Fibroblast of skin of abdomen (primary cell): ENCODE measurements around the gene ECT2L.

Source experiments
- DNase-seq: peaks from one replicate; pipeline ENCODE4 v3.0.0-alpha.2; 2013

ECT2L gene

GRCh38 chr6:138803861-138804260 is 8.0 kb downstream of the ECT2L start:
- DNase-seq, result peak; percentile 51

GRCh38 chr6:138805016-138805765 is 9.3 kb downstream of the ECT2L start:
- peak; percentile 84 for DNase-seq

DNA sequence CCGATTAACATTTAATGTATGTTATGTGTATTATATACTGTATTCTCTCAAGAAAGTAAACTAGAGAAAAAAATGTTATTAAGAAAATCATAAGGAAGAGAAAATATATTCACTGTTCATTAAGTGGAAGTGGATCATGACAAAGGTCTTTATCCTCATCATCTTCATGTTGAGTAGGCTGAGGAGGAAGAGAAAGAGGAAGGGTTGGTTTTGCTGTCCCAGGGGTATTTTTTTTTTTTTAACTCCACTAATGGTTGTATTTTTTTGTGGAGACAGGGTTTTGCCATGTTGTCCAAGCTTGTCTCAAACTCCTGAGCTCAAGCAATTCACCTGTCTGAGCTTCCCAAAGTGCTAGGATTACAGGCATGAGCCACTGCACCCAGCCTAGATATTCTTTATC is 11.0 kb downstream of the ECT2L start:
- DNase-seq, result no peak

DNA sequence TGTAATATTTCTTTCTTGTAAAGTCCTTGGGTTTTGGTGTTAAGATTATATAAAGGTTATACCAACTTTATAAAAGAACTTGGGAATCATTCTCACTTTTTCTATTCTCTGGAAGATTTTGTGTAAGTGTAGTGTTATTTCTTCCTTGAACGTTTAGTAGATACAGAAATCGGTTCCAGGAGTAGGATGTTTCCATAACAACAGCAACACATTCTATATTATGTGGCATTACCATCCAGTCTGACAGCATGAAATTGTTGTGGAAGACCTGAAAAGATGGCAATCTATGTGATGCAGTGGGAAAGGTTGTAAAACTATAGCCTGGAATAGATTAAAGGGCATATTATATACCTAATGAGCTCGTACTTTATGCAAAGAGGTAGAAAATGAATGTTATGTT is 13.8 kb downstream of the ECT2L start:
- no peak for DNase-seq

- no peak for DNase-seq
Measured at GRCh38 chr6:138811866-138812265, 16.0 kb downstream of the ECT2L start.

GRCh38 chr6:138814179-138814834 is 18.4 kb downstream of the ECT2L start:
- DNase-seq, result no peak

DNA sequence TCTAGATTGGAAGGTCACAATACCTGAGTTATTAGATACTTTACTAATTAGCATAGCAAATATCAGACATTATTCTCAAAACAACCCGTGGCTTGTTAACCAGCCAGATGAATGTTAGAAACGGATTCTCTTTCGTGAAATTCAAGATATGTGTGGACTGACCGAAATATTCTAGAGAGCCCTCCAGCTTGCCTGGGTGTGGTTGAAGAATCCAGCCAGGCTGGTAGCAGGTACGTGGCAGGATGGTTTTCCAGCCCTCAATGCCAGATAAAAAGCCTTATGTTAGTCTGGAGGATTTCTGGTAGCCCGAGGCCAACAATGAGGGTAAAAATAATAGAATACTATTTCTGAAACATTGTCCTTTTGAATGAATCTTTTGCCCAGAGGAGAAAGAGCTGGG is 19.3 kb downstream of the ECT2L start:
- no peak for DNase-seq

GRCh38 chr6:138815797-138816528 is 20.1 kb downstream of the ECT2L start:
- peak; percentile 70 for DNase-seq

GRCh38 chr6:138817799-138818198 is 21.9 kb downstream of the ECT2L start:
- peak; percentile 70 for DNase-seq

- DNase-seq, result no peak
Measured at GRCh38 chr6:138818496-138819194, 22.8 kb downstream of the ECT2L start.

DNA sequence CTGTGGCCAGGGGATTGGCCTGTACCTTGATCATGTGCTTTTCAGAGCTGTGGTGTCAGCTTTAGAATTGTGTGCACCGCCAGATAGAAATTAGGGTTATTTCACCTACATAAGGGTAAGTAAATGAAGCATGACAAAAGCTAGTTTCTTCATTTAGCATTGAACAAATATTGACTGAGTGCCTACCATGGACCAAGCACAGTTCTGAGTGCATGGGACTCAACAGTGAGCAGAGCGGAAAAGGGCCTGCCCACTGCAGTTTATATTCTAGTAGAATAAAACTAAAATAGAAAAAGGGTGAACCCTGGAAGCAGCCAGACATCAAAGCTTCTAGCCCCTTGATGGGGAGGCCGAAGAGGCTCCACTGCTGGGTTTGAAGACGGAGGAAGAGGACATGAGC is 25.6 kb downstream of the ECT2L start:
- no peak for DNase-seq

GRCh38 chr6:138824482-138825144 is 28.7 kb downstream of the ECT2L start:
- no peak for DNase-seq

DNA sequence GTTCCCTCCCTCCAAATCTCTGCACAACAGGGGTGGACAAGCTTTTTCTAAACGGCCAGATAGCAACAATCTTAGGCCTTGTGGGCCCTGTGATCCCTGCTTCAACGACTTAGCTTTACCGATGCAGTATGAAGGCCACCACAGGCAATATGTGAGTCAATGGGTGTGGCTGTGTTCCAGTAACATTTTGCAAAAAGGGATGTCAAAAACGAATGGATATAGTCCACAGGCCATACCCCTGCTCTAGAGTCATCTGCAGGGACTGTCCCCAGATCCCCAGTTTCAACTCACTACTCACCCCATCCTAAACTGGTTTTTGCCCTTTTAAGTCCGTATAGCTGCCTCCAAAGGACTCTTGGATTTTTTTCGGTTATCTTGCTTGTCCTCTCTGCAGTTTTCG is 34.4 kb downstream of the ECT2L start:
- DNase-seq, result no peak

GRCh38 chr6:138832182-138832581 is 36.3 kb downstream of the ECT2L start:
- no peak for DNase-seq

- DNase-seq, result no peak
Measured at GRCh38 chr6:138833816-138834539, 38.1 kb downstream of the ECT2L start.

- no peak for DNase-seq
Measured at GRCh38 chr6:138837246-138837645, 41.4 kb downstream of the ECT2L start.

GRCh38 chr6:138844192-138844591 is 48.3 kb downstream of the ECT2L start:
- peak; percentile 58 for DNase-seq

DNA sequence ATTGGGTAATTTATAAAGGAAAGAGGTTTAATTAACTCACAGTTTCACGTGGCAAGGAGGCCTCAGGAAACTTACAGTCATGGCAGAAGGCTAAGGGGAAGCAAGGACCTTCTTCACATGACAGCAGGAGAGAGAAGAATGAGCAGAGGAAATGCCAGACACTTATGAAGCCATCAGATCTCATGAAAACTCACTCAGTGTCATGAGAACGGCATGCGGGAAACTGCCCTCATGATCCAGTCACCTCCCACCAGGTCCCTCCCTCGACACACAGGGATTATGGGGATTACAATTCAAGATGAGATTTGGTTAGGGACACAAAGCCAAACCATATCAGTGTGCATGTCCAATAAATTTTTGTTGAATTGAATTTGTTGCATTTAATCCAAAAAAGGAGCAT is 52.0 kb downstream of the ECT2L start:
- DNase-seq, result no peak

GRCh38 chr6:138848461-138848860 is 52.6 kb downstream of the ECT2L start:
- DNase-seq, result no peak

GRCh38 chr6:138849791-138850190 is 53.9 kb downstream of the ECT2L start:
- no peak for DNase-seq

- DNase-seq, result no peak
Measured at GRCh38 chr6:138856654-138857053, 60.8 kb downstream of the ECT2L start.

- DNase-seq, result no peak
Measured at GRCh38 chr6:138857775-138858174, 61.9 kb downstream of the ECT2L start.
